ENCODE results near the gene NUMA1.

NUMA1 gene

DNA sequence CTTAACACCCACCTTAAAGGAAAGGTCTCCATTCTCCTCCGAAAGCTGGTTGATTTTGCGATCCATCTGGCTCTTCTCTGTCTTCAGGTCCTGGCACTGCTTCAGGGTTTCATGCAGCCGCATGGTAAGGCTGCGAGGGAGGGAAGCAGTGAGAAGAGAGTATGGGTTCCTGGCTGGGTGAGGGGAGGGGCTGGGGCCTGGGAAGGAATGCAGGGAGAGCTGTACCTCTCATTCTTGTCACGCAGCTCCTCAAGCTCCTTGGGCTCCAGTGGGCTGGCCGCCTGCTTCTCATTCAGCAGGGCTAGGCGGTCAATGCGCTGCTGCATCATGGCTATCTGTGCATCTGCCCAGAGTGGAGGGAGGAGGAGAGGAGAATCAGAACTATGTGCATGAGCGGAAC, 62.2 kb downstream of the NUMA1 start:
- no peak overlapping the region for H3K4me3 Mint-ChIP-seq
- H3K9me3 Mint-ChIP-seq: no peaks in the 10 kb centered on the region
- no peaks in the 10 kb centered on the region for H3K27me3 Mint-ChIP-seq
- H3K27ac Mint-ChIP-seq: peak overlapping the region in 1 of 2 donors; percentile 30
- ATAC-seq (no peak), DNase-seq (no peak)
- peaks cover 13% of the 10 kb centered on the region for H3K4me1 Mint-ChIP-seq

DNA sequence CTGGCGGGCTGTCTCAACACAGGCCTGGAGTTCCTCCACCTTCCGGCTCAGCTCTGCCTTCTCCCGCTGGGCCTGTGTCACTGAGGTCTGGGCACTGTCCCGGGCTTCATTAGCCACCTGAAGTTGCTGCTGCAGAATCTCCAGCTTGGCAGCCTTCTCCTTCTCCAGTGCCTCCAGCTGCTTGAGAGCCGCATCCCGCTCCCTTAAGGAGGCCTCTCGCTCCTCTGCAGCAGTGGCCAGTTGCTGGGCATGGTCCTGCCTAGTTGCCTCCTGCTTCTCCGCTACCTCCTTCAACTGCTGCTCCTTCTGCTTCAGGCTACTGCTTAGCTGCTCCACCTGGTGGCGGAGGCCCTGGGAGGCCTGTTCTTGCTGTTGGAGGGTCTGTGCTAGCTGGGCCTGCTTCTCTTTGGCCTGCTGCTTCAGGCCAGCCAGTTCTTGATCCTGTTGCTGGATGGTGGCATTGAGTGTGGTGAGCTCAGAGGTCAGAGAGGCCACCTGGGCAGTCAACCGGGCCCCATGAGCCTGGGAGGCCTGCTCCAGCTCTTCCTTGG, 64.8 kb downstream of the NUMA1 start:
- no peak for ATAC-seq
- no peaks in the 10 kb centered on the region for H3K27me3 Mint-ChIP-seq

DNA sequence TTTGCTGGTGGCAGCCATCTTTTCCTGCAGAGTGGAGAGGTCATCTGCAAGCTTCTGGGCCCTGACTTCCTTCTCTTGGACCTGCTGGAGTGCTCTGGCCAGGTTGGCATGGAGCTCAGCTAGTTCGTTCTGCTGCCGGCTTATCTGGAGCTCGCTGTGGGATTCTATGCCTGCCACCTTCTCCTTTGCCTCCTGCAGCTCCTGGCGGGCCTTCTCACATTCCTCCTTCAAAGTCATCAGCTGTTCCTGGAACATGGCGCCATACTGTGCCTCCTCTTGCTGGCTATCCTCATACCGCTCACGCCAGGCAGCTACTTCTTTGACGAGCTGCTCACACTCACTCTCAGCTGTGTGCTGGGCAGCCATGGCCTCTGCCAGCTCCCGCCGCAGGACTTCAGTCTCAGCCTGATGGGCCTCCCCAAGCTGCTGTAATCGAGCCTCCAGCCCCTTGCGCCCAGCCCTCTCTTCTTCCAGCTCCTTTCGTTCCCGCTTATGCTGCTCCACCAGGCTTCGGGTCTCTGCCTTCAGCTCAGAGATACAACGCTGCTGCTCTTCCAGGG, 65.5 kb downstream of the NUMA1 start:
- DNase-seq (no peak), ATAC-seq (no peak)
- Mint-ChIP-seq H3K4me1 (peaks cover 15% of the 10 kb centered on the region), H3K4me3 (no peak overlapping the region), H3K27ac (peak overlapping the region in 1 of 2 donors; percentile 74), H3K27me3 (no peaks in the 10 kb centered on the region), H3K9me3 (no peaks in the 10 kb centered on the region)

More for the DNA sequence above, 64.8 kb downstream of the NUMA1 start:
- Mint-ChIP-seq H3K4me1 (peaks cover 15% of the 10 kb centered on the region), H3K27ac (peak overlapping the region in 1 of 2 donors; percentile 60), H3K4me3 (no peak overlapping the region), H3K9me3 (no peaks in the 10 kb centered on the region)
- DNase-seq: no peak

DNA sequence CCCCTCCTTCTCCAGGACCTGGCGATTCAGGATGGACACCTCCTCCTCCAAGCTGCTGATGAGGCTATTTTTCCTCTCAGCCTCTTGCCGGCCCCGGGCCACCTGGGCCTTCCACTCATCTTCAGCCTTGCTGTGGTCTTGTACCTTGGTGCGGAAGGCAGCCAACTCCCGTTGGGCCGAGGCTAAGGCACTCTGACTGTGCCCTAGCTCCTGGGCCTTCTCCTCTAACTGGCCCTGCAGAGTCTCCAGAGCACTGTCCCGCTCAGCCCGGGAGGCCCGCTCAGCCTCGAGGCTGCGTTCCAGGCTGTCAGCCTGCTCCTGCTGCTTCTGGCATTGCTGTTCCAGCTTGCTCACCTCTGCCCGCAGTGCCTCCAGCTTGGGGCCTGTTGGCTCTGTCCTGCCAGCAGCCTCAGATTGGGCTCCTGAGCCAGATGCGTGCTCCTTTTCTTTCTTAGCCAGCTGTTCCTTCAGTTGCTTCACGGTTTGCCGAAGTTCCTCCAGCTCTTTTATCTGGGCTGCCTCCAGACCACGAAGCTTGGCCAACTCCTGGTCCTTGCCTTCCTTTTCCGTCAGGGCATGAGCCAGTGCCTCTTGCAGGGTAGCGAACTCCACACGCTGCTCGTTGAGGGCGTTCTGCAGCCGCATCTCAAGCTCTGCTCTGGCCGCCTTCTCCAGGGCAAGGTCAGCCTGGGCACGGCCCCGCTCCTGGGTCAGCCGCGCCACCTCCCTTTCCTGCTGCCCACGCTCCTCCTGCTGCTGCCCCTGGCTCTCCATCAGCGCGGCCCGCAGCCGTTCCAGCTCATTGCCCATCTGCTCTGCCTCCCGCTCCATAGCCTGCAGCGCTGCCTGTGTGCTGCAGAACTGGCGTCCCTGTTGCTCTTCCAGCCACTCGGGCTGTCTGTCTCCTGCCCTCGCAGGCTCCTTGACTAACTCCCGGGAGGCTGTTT, 66.3 kb downstream of the NUMA1 start:
- peaks cover 15% of the 10 kb centered on the region for H3K4me1 Mint-ChIP-seq
- no peak for ATAC-seq
- DNase-seq: no peak
- H3K27me3 Mint-ChIP-seq: no peaks in the 10 kb centered on the region
- H3K4me3 Mint-ChIP-seq: peak overlapping the region in 1 of 2 donors; percentile 17
- H3K9me3 Mint-ChIP-seq: no peaks in the 10 kb centered on the region
- H3K27ac Mint-ChIP-seq: peak overlapping the region; percentile 19 to 93

DNA sequence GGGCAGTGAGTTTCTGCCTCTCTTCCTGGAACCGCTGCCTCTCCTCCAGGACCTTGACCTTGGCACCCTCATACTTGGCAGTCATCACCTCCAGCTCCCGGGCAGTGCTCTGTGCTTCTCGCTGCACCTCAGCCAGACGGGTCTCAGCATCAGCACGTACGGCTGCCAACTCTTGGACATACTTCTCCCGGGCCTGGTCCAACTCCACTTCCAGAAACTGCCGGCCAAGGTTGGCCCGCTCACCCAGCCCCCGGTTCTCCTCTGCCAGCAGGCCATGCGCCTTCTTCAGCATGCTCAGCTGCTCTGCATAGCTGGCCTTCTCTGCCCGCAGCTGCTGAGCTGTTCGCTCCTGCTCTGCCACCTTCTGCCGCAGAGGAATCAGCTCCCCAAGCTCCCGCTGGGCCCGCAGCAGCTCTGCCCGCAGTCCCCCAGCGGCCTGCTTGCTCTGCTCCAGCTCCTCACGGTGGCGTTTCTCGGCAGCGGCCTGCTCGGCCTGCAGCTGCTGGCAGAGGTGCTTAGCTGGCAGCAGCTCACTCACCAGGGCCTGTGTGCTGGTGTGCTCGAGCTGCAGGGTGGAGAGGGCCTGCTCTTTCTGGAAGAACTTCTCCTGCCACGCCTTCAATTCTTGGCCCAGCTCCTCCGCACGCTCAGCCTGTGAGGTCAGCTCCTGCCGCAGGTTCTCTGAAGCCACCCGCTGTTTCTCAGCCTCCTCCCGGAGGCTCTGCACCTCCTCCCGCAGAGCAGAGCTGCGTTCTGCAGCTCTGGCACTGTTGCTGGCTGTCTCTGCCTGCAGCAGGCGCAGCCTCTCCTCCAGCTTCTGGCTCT, 67.2 kb downstream of the NUMA1 start:
- H3K27ac Mint-ChIP-seq: peak overlapping the region; percentile 74 to 93

DNA sequence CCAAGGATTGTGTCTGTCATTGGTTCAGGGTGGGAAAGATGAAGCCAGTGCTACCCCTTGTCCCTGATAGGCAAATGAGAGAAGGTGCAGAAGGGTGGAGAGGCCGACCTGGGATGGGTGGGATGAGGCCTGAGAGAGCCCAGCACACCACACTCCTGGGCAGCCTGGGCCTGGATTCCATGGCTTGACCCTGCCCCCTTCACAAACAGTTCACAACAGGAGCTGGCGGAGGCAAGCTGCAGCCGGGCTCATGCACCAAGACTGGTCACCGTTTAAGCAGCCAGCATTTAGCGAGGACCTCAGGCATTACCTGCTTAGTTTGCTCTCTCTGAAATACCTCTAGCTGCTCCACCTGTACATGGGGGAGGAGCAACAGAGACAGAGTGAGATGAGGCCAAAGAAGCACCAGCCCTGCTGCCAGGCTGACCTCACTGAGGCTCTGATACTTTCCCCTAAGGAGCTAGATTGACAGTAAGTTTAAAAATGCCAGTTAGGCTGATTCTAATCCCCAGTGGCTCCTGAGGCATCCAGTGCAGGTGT, 68.2 kb downstream of the NUMA1 start:
- no peaks in the 10 kb centered on the region for H3K27me3 Mint-ChIP-seq
- ATAC-seq (no peak), DNase-seq (no peak)
- no peak overlapping the region for H3K4me3 Mint-ChIP-seq
- no peak overlapping the region for H3K27ac Mint-ChIP-seq
- peaks cover 15% of the 10 kb centered on the region for H3K4me1 Mint-ChIP-seq
- no peaks in the 10 kb centered on the region for H3K9me3 Mint-ChIP-seq

More for the DNA sequence above, 67.2 kb downstream of the NUMA1 start:
- Mint-ChIP-seq H3K27me3 (no peaks in the 10 kb centered on the region), H3K9me3 (no peaks in the 10 kb centered on the region), H3K4me3 (peak overlapping the region in 1 of 2 donors; percentile 17), H3K4me1 (peaks cover 15% of the 10 kb centered on the region)
- no peak for ATAC-seq
- DNase-seq: no peak

DNA sequence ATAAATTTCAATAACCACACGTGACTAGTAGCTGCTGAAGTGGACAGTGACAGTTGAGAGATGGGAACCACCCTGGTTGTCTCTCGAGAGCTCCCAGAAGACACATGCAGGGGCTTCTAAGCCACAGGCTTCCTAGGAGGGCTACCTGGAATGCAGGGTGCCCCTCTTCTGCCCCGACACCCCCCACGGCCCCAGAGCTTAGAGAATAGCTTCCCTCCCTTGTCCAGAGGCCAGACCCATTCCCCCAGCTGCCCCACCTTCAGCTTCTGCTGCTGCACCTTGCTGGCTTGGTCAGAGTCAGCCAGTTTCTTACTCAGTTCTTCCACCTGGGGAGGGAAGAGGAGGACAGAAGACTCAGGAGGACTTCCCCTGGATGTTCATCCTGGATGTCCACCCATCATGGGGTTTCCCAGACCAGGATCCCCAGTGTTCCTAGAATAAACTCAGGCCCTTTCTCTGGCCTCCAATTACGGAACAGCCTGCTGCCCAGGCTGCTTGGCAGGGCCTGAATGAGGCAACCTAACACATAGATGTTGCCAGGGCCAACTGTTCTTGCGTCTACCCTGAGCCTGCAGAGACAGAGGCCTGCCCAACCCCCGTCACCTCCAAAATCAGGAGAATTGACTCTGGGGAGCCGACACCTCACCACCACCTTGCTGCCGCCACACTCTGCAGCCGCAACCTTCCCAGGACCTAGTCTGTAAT, 69.7 kb downstream of the NUMA1 start:
- Mint-ChIP-seq H3K4me1 (peaks cover 15% of the 10 kb centered on the region), H3K9me3 (no peaks in the 10 kb centered on the region), H3K4me3 (no peak overlapping the region), H3K27ac (peak overlapping the region in 1 of 2 donors; percentile 74), H3K27me3 (no peaks in the 10 kb centered on the region)
- DNase-seq (no peak), ATAC-seq (no peak)

DNA sequence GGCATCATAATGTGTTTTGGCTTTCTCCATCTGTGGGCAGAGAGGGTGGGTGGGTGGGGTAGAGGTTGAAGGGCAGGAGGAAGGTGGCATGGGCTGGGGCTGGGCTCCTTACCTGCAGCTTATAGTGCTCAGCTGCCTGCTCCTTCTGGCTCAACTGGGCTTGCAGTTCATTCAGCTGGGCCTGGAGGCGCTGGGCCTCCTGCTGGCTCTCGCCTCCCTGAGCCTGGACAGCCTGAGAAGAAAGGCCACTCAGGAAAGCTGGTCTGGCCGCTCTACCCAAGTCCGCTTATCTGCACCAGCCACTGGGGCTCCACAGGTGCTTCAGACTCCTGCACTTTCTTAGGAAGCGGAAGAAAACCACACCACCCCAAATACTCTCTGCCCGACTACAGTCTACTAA, 71.2 kb downstream of the NUMA1 start:
- H3K4me3 Mint-ChIP-seq: no peak overlapping the region
- ATAC-seq (no peak), DNase-seq (no peak)
- H3K27ac Mint-ChIP-seq: peak overlapping the region in 1 of 2 donors; percentile 9
- H3K4me1 Mint-ChIP-seq: peaks cover 9% of the 10 kb centered on the region
- H3K9me3 Mint-ChIP-seq: no peaks in the 10 kb centered on the region
- H3K27me3 Mint-ChIP-seq: no peaks in the 10 kb centered on the region

DNA sequence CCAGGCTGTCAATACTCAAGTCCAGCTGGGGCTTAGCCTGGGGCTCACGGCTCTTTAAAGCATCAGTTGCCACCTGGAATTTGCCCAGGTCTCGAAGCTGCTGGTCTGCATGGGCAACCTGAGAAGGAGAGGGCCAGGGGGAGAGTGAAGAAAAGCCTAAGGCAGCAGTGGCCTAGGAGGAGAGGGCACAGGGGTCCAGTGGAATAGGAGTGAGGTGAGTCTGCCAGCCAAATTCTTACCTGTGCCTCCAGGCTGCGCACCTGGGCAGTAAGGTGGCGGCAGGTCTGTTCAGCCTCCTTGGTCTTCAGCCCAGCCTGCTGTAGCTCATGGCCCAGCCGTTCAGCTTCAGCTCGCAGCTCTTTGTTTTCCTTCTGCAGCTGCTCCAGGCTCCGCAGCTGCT, 71.6 kb downstream of the NUMA1 start:
- ATAC-seq (no peak), DNase-seq (no peak)
- no peak overlapping the region for H3K4me3 Mint-ChIP-seq
- H3K27me3 Mint-ChIP-seq: no peaks in the 10 kb centered on the region
- H3K4me1 Mint-ChIP-seq: peaks cover 8% of the 10 kb centered on the region
- H3K27ac Mint-ChIP-seq: no peak overlapping the region
- no peaks in the 10 kb centered on the region for H3K9me3 Mint-ChIP-seq

DNA sequence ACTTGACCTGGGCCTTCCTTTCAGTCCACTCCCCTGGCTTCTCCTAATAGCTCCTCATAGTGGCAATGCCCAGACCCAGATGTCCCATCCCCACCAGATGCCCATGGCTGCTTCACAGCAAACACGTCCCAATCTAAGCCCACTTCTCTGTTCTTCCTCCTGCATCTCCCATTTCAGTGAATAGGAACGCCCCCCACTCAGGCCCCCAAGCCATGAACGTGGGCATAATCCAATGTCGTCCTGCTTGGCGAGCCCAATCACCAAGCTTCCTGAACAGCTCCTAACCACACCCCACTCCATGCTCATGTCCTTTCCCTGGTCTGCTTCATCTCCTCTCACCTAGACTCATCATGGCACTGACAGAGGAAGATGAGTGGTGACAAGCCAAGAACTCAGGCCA, 72.8 kb downstream of the NUMA1 start:
- Mint-ChIP-seq H3K4me3 (peak overlapping the region in 1 of 2 donors; percentile 16), H3K4me1 (no peaks in the 10 kb centered on the region), H3K27ac (peak overlapping the region in 1 of 2 donors; percentile 95), H3K27me3 (no peaks in the 10 kb centered on the region), H3K9me3 (no peaks in the 10 kb centered on the region)
- DNase-seq (no peak), ATAC-seq (no peak)

DNA sequence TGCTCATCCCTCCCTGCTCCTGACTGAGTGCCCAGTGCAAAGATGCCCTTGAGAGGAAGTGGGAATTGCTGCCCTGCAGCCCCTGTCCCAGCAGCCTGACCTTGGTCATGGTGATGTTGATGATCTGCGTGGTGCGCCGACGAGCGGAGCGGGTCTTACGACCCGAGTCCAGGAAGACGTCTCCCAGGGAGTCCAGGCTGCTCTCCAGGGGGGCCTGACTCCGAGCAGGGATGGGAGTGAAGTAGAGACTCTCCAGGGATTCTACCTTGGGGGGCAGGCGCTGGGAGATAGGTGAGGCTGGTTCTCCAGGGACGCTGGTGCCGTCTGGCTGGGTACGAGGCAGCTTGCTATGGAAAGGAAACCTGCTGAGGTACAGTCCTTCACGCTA, 73.3 kb downstream of the NUMA1 start:
- Mint-ChIP-seq H3K27me3 (no peaks in the 10 kb centered on the region), H3K9me3 (no peaks in the 10 kb centered on the region), H3K4me3 (no peak overlapping the region), H3K27ac (peak overlapping the region in 1 of 2 donors; percentile 80), H3K4me1 (no peaks in the 10 kb centered on the region)
- no peak for DNase-seq
- ATAC-seq: no peak

DNA sequence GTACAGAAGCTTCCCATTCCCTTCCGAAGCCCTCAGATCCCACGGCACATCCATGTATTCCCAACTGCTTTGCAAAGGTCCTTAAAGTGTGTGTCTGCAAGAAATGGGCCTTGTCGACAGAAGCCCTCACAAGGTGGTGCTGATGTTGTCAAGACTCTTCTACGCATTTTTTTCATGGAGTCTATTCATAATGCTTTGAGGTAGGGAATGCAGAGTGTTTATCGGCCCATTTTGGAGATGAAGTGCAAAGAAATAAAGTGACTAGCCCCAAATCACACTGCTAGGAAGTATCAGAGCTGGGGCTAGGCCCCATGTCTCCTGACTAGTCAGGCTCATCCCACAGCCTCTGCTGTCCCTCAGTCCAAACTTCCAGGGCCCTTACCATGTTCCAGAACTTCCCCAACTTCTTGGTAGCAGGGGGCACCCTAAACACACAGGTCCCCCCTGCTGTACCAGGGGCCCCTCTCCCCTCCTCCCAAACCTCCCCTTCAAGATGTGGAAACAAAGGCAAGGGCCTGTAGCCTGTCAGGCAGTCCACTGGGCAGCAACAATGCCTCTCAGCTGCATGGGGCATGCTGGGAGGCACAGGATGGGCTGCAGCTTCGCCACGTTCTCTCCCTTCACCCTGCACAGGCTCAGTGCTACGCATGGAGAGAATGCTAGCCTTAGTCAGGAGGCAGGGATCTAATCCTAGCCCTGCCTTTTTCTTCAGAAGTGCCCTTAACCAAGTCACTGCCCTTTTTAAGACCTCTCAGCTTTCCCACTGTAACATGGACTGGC, 73.8 kb downstream of the NUMA1 start:
- peak overlapping the region in 1 of 2 donors; percentile 30 for H3K27ac Mint-ChIP-seq
- H3K27me3 Mint-ChIP-seq: no peaks in the 10 kb centered on the region
- no peak overlapping the region for H3K4me3 Mint-ChIP-seq
- no peaks in the 10 kb centered on the region for H3K9me3 Mint-ChIP-seq
- no peak for ATAC-seq
- DNase-seq: no peak
- no peaks in the 10 kb centered on the region for H3K4me1 Mint-ChIP-seq

DNA sequence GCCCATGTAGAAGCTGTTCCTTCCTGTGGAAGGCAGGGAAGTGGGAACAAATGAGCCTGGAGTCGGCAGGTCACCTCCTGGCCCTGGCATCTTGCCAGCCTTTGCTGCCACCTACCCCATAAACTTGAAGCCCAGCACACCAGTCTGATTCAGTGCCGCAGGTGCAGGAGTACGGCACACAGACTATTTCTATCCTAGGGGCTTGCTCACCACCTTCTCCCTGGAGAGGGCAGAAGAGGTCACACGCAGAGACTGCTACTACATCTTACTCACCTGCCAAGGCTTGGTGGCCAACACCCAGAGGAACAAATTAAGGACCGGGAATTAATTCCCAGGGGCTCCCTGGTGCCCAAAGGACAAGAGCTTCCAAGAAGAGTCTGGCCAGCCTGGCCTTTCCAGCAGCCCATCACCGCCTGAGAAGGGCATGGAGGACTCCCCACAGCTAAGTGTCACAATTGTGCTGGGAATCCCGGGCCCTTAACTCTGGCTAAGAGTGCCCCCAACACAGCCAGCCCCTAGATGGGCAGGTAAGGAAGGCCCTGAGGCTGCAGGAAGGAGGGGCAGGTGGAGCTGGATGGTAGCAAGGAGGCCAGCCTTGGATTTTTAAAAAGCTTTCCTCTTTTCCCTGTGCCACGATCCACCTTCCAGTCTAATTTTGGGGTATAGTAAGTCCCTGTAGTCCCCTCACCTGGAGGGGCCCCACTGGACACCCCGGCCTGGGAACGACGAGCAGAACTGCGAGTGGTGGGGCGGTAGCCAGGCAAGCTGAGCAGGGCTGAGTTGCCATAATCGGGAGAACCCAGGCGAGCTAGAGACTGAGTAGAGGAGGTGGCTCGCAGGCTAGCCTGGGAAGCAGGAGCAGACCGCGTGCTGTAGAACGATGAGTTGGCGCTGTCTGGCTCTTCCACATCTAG, 74.7 kb downstream of the NUMA1 start:
- Mint-ChIP-seq H3K27ac (peak overlapping the region in 1 of 2 donors; percentile 60), H3K9me3 (no peaks in the 10 kb centered on the region), H3K27me3 (no peaks in the 10 kb centered on the region), H3K4me1 (peaks cover under 1% of the 10 kb centered on the region), H3K4me3 (peak overlapping the region in 1 of 2 donors; percentile 34)
- ATAC-seq: no peak
- no peak for DNase-seq

All from stimulated activated naive CD8-positive, alpha-beta T cell treated with anti-CD3 and anti-CD28 coated beads, Interleukin-15, amount 100 ng/mL, for 72 hours (primary cell).